Colonic mucosa (tissue), 4 donors: ENCODE measurements around the gene CEP63. TPM values are rescaled to one million over a fixed set of nuclear protein-coding genes. Genes with fewer than 3 reads are reported as not detected.
A peak's percentile ranks its signal among the peaks of the same experiment; 100 is the strongest.

Experiments used
- DNase-seq: peaks from one replicate; pipeline ENCODE4 v3.0.0-alpha.2; 2020
- H3K27ac ChIP-seq: fragments of 200-600 bp; one replicate; pipeline ENCODE4 v1.8.0; 2021
- H3K27me3 ChIP-seq: fragments of 200-600 bp; one replicate; pipeline ENCODE4 v1.8.0; 2021
- H3K36me3 ChIP-seq: fragments of 200-600 bp; one replicate; pipeline ENCODE4 v1.8.0; 2021
- H3K4me1 ChIP-seq: fragments of 200-600 bp; one replicate; pipeline ENCODE4 v1.8.0; 2021; ENCODE audit warnings: mild to moderate bottlenecking
- H3K4me3 ChIP-seq: fragments of 200-600 bp; one replicate; pipeline ENCODE4 v1.8.0; 2021
- H3K9ac ChIP-seq, 2 donors: one replicate each; pipeline ENCODE4 v1.7.0; 2013; ENCODE audit warnings: control low read depth in 2 of 2, low read depth in 2 of 2, low read length in 2 of 2
- H3K9me3 ChIP-seq: fragments of 200-600 bp; one replicate; pipeline ENCODE4 v1.8.0; 2021
- intact Hi-C: fragments of 100-400 bp; cut with DNase I; formaldehyde crosslinking; loops from one replicate; pipeline ENCODE4 v1.14.1; 2022
- total RNA-seq, 2 donors: library from RNA; stranded (reverse); fragmentation: NEBNext Ultra II Directional in 1 of 2; extraction: Animal tissue kit (Norgen Biotek cat#: 25700) in 1 of 2; gene quantifications; one replicate each; pipeline ENCODE4 v1.2.1, GENCODE V29; 2021
- TF ChIP-seq, protein P1 (sequence below): fragments of 200-600 bp; IDR thresholded peaks from one replicate; pipeline ENCODE4 v1.8.0; 2022; ENCODE audit warnings: antibody characterized with exemption, mild to moderate bottlenecking
- donor health status: healthy.
- donor health status: DM: no; HTN: no; CAD: no.
- donor health status: DM: no; HTN: no; CAD: no.

The CEP63 gene
- total RNA-seq, 2 donors from 2014 or later: 16.9 to 19.6 TPM

DNA sequence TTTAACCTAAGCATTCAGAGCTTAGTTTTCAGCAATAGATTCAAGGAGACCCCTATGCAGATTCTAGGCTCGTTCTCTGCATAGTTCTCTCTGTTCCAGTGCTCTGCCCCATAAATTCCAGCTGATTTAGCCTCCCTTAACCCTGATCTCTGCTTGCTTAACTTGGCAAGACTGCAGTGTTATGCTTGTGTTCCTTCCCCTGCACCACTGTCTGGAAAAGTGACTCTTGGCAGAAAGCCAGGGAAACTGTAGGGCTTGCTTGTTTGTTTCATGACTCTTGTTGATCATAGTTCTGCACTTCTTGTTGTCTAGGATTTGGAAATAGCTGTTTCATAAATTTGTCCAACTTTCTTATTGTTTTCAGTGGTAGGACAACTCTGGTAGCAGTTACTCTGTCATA lies 40.2 kb upstream of the CEP63 start:
- intact Hi-C loops: no loop called here
- H3K4me1 ChIP-seq: no peaks in the 10 kb centered on the region
- no peak for DNase-seq
- H3K4me3 ChIP-seq: no peak overlapping the region
- H3K36me3 ChIP-seq: no peaks in the 10 kb centered on the region
- no peak overlapping the region for H3K27ac ChIP-seq
- no peaks in the 10 kb centered on the region for H3K27me3 ChIP-seq
- H3K9me3 ChIP-seq: no peaks in the 10 kb centered on the region
- TF ChIP-seq, protein P1, sequence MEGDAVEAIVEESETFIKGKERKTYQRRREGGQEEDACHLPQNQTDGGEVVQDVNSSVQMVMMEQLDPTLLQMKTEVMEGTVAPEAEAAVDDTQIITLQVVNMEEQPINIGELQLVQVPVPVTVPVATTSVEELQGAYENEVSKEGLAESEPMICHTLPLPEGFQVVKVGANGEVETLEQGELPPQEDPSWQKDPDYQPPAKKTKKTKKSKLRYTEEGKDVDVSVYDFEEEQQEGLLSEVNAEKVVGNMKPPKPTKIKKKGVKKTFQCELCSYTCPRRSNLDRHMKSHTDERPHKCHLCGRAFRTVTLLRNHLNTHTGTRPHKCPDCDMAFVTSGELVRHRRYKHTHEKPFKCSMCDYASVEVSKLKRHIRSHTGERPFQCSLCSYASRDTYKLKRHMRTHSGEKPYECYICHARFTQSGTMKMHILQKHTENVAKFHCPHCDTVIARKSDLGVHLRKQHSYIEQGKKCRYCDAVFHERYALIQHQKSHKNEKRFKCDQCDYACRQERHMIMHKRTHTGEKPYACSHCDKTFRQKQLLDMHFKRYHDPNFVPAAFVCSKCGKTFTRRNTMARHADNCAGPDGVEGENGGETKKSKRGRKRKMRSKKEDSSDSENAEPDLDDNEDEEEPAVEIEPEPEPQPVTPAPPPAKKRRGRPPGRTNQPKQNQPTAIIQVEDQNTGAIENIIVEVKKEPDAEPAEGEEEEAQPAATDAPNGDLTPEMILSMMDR: no peak
- no peak overlapping the region for H3K9ac ChIP-seq

DNA sequence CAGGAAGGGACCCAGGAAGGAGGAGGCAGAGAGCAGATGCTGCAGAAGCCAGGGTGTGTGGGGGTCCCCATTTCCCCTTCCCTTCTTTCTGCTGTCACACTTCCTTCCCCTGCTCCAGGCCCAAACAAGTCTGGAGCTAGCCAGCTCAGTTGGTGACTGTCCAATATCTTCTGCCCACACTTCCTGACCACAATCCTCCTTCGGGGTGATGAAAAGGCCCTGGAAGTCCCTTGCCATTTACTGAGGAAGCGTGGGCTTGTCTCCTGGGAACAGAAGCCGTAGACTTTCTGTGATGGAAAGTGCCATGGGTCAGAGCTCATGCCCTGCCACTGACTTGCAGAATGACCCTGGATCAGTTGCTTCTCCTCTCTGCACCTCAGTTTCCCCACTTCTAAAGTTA lies 39.1 kb upstream of the CEP63 start:
- no peak for DNase-seq
- Histone ChIP-seq H3K4me1 (no peaks in the 10 kb centered on the region), H3K27me3 (no peaks in the 10 kb centered on the region), H3K27ac (no peak overlapping the region), H3K9ac (no peak overlapping the region), H3K4me3 (no peak overlapping the region), H3K9me3 (no peaks in the 10 kb centered on the region), H3K36me3 (no peaks in the 10 kb centered on the region)
- intact Hi-C loops: no loop called here
- TF ChIP-seq, protein P1: no peak

DNA sequence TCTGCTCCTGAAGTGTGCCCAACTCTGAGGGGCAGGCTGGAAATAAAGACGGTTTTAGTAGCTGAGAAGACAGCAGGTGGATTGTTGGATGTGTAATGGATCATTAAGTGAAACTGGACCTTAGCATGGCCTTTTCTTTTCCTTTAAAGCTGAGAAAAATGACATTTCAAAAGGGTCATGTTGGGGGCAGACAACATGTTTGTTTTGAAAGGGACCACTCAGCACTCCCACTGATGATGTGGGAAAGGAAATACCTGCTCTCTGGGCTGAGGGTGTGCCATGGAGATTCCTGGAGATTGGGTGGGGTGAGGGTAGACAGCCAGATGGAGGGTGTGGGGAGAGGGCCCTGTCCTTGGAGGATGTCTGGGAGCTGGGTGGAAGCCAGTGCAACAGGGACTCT lies 38.5 kb upstream of the CEP63 start:
- Histone ChIP-seq H3K36me3 (no peaks in the 10 kb centered on the region), H3K4me1 (no peaks in the 10 kb centered on the region), H3K27ac (no peak overlapping the region), H3K27me3 (no peaks in the 10 kb centered on the region), H3K9ac (no peak overlapping the region), H3K4me3 (no peak overlapping the region), H3K9me3 (no peaks in the 10 kb centered on the region)
- no peak for DNase-seq
- TF ChIP-seq, protein P1: no peak
- intact Hi-C loops: no loop called here

DNA sequence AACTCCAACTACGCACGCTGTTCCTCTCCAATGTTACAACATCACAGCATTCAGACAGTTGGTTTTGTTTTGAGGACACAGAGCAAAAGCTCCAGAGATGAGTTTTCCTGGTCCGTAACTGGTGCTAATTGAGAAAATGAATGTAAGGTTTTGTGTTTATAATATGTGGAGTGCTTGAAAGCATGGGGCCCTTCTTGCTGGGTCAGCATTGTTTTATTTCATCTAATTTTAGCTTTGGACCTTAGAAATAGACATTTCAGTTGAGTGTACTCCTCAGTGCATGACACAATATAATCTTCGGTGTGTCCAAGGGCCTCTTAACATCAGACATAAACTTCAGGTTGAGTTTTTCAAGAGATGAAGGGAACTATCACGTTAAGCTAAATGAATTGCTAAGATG lies 37.2 kb upstream of the CEP63 start:
- H3K36me3 ChIP-seq: no peaks in the 10 kb centered on the region
- H3K27me3 ChIP-seq: no peaks in the 10 kb centered on the region
- TF ChIP-seq, protein P1: no peak
- H3K4me3 ChIP-seq: no peak overlapping the region
- H3K4me1 ChIP-seq: no peaks in the 10 kb centered on the region
- no peak for DNase-seq
- no peak overlapping the region for H3K9ac ChIP-seq
- no peaks in the 10 kb centered on the region for H3K9me3 ChIP-seq
- intact Hi-C loops: no loop called here
- H3K27ac ChIP-seq: no peak overlapping the region

DNA sequence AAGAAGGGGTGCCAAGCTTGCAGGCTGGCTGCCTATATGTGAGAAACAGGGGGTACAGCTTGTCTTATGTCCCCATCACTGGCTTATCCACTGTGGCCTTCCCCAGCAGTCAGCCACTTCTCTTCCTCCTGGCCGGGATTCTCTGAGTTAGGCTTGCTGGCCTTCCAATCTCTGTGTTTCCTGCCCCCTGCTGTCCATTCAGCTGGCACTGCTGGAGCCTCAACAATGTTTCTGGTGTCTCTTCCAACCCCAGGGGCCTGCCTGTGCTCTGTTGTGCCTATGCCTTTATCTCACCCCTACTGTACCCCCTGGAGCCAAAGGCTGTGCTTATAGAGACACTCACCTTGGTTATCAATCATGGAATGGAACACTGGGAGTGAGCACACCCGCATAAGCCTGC lies 36.6 kb upstream of the CEP63 start:
- Histone ChIP-seq H3K27me3 (no peaks in the 10 kb centered on the region), H3K36me3 (no peaks in the 10 kb centered on the region), H3K9me3 (no peaks in the 10 kb centered on the region), H3K27ac (no peak overlapping the region), H3K4me1 (no peaks in the 10 kb centered on the region), H3K9ac (no peak overlapping the region), H3K4me3 (no peak overlapping the region)
- TF ChIP-seq, protein P1: peak; percentile 31
- intact Hi-C loops: no loop called here
- DNase-seq: peak; percentile 44

DNA sequence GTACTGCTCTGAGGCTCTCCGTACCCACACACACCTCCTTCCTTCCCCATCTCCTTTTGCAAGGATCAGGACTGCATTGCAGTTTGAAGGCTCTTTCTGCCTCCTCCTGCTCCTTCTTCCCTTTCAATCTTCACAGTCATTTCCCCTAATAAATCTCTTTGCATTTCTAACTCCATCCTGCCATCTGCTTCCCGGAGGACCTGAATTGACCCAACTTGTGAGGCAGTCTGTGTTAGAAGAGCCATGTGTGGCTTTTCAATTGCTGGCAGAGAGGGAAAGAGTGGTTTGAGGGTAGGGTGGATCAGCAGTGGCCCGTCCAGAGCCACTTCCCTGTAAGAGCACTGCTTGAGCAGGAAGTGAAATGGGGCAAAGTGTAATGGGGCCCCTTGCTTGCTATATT lies 35.9 kb upstream of the CEP63 start:
- H3K9ac ChIP-seq: no peak overlapping the region
- no peak overlapping the region for H3K4me3 ChIP-seq
- no peak overlapping the region for H3K27ac ChIP-seq
- no peaks in the 10 kb centered on the region for H3K36me3 ChIP-seq
- no peaks in the 10 kb centered on the region for H3K27me3 ChIP-seq
- no peaks in the 10 kb centered on the region for H3K9me3 ChIP-seq
- no peaks in the 10 kb centered on the region for H3K4me1 ChIP-seq
- intact Hi-C loops: no loop called here
- TF ChIP-seq, protein P1: no peak
- DNase-seq: no peak
